ENCODE results near the gene MGLL.
"Not testable (repeated sequence)": the region's sequence is repeated elsewhere in the genome, so short reads cannot be mapped to it uniquely, and the experiment has no call there.

MGLL gene

GRCh38 chr3:127707851-127708411 lies 114.4 kb downstream of the MGLL start:
- no peak for DNase-seq (ENCODE audit: low read depth, low spot score)
- Histone ChIP-seq H3K27me3 (ENCODE audit: control insufficient read depth, insufficient read depth, low read length) (no peaks in the 10 kb centered on the region), H3K4me1 (ENCODE audit: control insufficient read depth, insufficient read depth, low read length) (peaks cover 3% of the 10 kb centered on the region; the same call in 1 of the 2 replicates), H3K9me3 (ENCODE audit: control insufficient read depth, insufficient read depth, low read length) (no peaks in the 10 kb centered on the region), H3K4me3 (ENCODE audit: low read length) (no peak overlapping the region), H3K27ac (ENCODE audit: low read length) (no peak overlapping the region), H3K36me3 (ENCODE audit: control insufficient read depth, insufficient read depth, low read length) (no peaks in the 10 kb centered on the region)
- no CpG with 5 or more reads among the region's 13 CpGs for WGBS (ENCODE audit: insufficient coverage, insufficient read length)

GRCh38 chr3:127706785-127707351 lies 115.4 kb downstream of the MGLL start:
- H3K27ac ChIP-seq (ENCODE audit: low read length) = no peak overlapping the region
- H3K27me3 ChIP-seq (ENCODE audit: control insufficient read depth, insufficient read depth, low read length) = no peaks in the 10 kb centered on the region

GRCh38 chr3:127706312-127706711 lies 116.0 kb downstream of the MGLL start:
- Histone ChIP-seq H3K36me3 (ENCODE audit: control insufficient read depth, insufficient read depth, low read length) (no peaks in the 10 kb centered on the region), H3K27ac (ENCODE audit: low read length) (no peak overlapping the region), H3K4me3 (ENCODE audit: low read length) (no peak overlapping the region), H3K9me3 (ENCODE audit: control insufficient read depth, insufficient read depth, low read length) (no peaks in the 10 kb centered on the region), H3K4me1 (ENCODE audit: control insufficient read depth, insufficient read depth, low read length) (peaks cover 3% of the 10 kb centered on the region; the same call in 1 of the 2 replicates), H3K27me3 (ENCODE audit: control insufficient read depth, insufficient read depth, low read length) (no peaks in the 10 kb centered on the region)
- no peak for DNase-seq (ENCODE audit: low read depth, low spot score)
- no CpG with 5 or more reads among the region's 7 CpGs for WGBS (ENCODE audit: insufficient coverage, insufficient read length)

More at GRCh38 chr3:127706785-127707351, 115.4 kb downstream of the MGLL start:
- DNase-seq (ENCODE audit: low read depth, low spot score) = no peak
- no CpG with 5 or more reads among the region's 16 CpGs for WGBS (ENCODE audit: insufficient coverage, insufficient read length)
- Histone ChIP-seq H3K36me3 (ENCODE audit: control insufficient read depth, insufficient read depth, low read length) (no peaks in the 10 kb centered on the region), H3K4me3 (ENCODE audit: low read length) (no peak overlapping the region), H3K4me1 (ENCODE audit: control insufficient read depth, insufficient read depth, low read length) (peaks cover 3% of the 10 kb centered on the region; the same call in 1 of the 2 replicates), H3K9me3 (ENCODE audit: control insufficient read depth, insufficient read depth, low read length) (no peaks in the 10 kb centered on the region)

GRCh38 chr3:127704840-127705239 lies 117.5 kb downstream of the MGLL start:
- not testable (repeated sequence) for H3K27ac ChIP-seq (ENCODE audit: low read length); H3K4me3 ChIP-seq (ENCODE audit: low read length); H3K4me1 ChIP-seq (ENCODE audit: control insufficient read depth, insufficient read depth, low read length); H3K36me3 ChIP-seq (ENCODE audit: control insufficient read depth, insufficient read depth, low read length); H3K27me3 ChIP-seq (ENCODE audit: control insufficient read depth, insufficient read depth, low read length); H3K9me3 ChIP-seq (ENCODE audit: control insufficient read depth, insufficient read depth, low read length); DNase-seq (ENCODE audit: low read depth, low spot score)
- no CpG with 5 or more reads among the region's 4 CpGs for WGBS (ENCODE audit: insufficient coverage, insufficient read length)

- no peak overlapping the region for H3K4me3 ChIP-seq (ENCODE audit: low read length)
- no CpG with 5 or more reads among the region's 4 CpGs for WGBS (ENCODE audit: insufficient coverage, insufficient read length)
- peaks cover 3% of the 10 kb centered on the region; the same call in 1 of the 2 replicates for H3K4me1 ChIP-seq (ENCODE audit: control insufficient read depth, insufficient read depth, low read length)
- DNase-seq (ENCODE audit: low read depth, low spot score) = no peak
- no peaks in the 10 kb centered on the region for H3K27me3 ChIP-seq (ENCODE audit: control insufficient read depth, insufficient read depth, low read length)
- H3K27ac ChIP-seq (ENCODE audit: low read length) = no peak overlapping the region
- H3K9me3 ChIP-seq (ENCODE audit: control insufficient read depth, insufficient read depth, low read length) = no peaks in the 10 kb centered on the region
- H3K36me3 ChIP-seq (ENCODE audit: control insufficient read depth, insufficient read depth, low read length) = no peaks in the 10 kb centered on the region
These were observed 120.2 kb downstream of the MGLL start for GRCh38 chr3:127702151-127702578.

GRCh38 chr3:127701280-127701911 lies 120.9 kb downstream of the MGLL start:
- Histone ChIP-seq H3K27ac (ENCODE audit: low read length) (no peak overlapping the region), H3K4me1 (ENCODE audit: control insufficient read depth, insufficient read depth, low read length) (peaks cover 4% of the 10 kb centered on the region; the same call in 1 of the 2 replicates), H3K9me3 (ENCODE audit: control insufficient read depth, insufficient read depth, low read length) (no peaks in the 10 kb centered on the region), H3K27me3 (ENCODE audit: control insufficient read depth, insufficient read depth, low read length) (no peaks in the 10 kb centered on the region), H3K36me3 (ENCODE audit: control insufficient read depth, insufficient read depth, low read length) (no peaks in the 10 kb centered on the region), H3K4me3 (ENCODE audit: low read length) (no peak overlapping the region)
- no CpG with 5 or more reads among the region's 11 CpGs for WGBS (ENCODE audit: insufficient coverage, insufficient read length)
- DNase-seq (ENCODE audit: low read depth, low spot score) = no peak

- no CpG with 5 or more reads among the region's 5 CpGs for WGBS (ENCODE audit: insufficient coverage, insufficient read length)
- DNase-seq (ENCODE audit: low read depth, low spot score) = no peak
- no peaks in the 10 kb centered on the region for H3K27me3 ChIP-seq (ENCODE audit: control insufficient read depth, insufficient read depth, low read length)
- H3K27ac ChIP-seq (ENCODE audit: low read length) = no peak overlapping the region
- no peaks in the 10 kb centered on the region for H3K9me3 ChIP-seq (ENCODE audit: control insufficient read depth, insufficient read depth, low read length)
- H3K4me3 ChIP-seq (ENCODE audit: low read length) = no peak overlapping the region
- no peaks in the 10 kb centered on the region for H3K36me3 ChIP-seq (ENCODE audit: control insufficient read depth, insufficient read depth, low read length)
- peaks cover 4% of the 10 kb centered on the region; the same call in 1 of the 2 replicates for H3K4me1 ChIP-seq (ENCODE audit: control insufficient read depth, insufficient read depth, low read length)
These were observed 121.9 kb downstream of the MGLL start for GRCh38 chr3:127700406-127700805.

GRCh38 chr3:127699416-127700300 lies 122.7 kb downstream of the MGLL start:
- H3K4me3 ChIP-seq (ENCODE audit: low read length) = no peak overlapping the region
- H3K36me3 ChIP-seq (ENCODE audit: control insufficient read depth, insufficient read depth, low read length) = no peaks in the 10 kb centered on the region
- H3K27me3 ChIP-seq (ENCODE audit: control insufficient read depth, insufficient read depth, low read length) = no peaks in the 10 kb centered on the region
- DNase-seq (ENCODE audit: low read depth, low spot score) = no peak
- WGBS (ENCODE audit: insufficient coverage, insufficient read length) = no CpG with 5 or more reads among the region's 9 CpGs
- no peaks in the 10 kb centered on the region for H3K9me3 ChIP-seq (ENCODE audit: control insufficient read depth, insufficient read depth, low read length)
- H3K4me1 ChIP-seq (ENCODE audit: control insufficient read depth, insufficient read depth, low read length) = peaks cover 4% of the 10 kb centered on the region; the same call in 1 of the 2 replicates
- H3K27ac ChIP-seq (ENCODE audit: low read length) = no peak overlapping the region

GRCh38 chr3:127698691-127699415 lies 123.5 kb downstream of the MGLL start:
- H3K4me1 ChIP-seq (ENCODE audit: control insufficient read depth, insufficient read depth, low read length) = peaks cover 4% of the 10 kb centered on the region; the same call in 1 of the 2 replicates
- no peaks in the 10 kb centered on the region for H3K27me3 ChIP-seq (ENCODE audit: control insufficient read depth, insufficient read depth, low read length)
- no peak overlapping the region for H3K4me3 ChIP-seq (ENCODE audit: low read length)
- no peak for DNase-seq (ENCODE audit: low read depth, low spot score)
- H3K9me3 ChIP-seq (ENCODE audit: control insufficient read depth, insufficient read depth, low read length) = no peaks in the 10 kb centered on the region
- no peaks in the 10 kb centered on the region for H3K36me3 ChIP-seq (ENCODE audit: control insufficient read depth, insufficient read depth, low read length)
- WGBS (ENCODE audit: insufficient coverage, insufficient read length) = no CpG with 5 or more reads among the region's 6 CpGs
- no peak overlapping the region for H3K27ac ChIP-seq (ENCODE audit: low read length)
